Measurements from ENCODE around the gene TCP10L.
A peak's percentile ranks its signal among the peaks of the same experiment; 100 is the strongest.
"Not testable (repeated sequence)": the region's sequence is repeated elsewhere in the genome, so short reads cannot be mapped to it uniquely, and the experiment has no call there.

The TCP10L gene

DNA sequence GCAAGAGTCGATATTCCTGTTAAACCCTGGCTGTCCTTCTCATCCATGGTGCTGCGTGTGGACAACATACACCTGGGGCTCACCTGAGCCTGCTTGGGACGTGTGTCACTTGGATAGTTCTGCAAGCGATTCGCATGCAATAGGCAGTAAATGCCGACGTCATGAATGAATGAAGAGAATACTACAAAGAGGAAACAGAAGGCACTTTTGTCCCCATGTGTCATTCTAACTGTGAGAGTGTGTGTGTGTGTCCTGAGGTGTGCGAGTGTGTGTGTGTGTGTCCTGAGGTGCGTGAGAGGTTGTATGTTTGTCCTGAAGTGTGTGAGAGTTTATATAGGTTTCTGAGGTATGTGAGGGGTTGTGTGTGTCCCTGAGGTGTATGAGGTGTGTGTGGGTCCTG lies 647 bp upstream of the TCP10L start:
- DNase-seq = no peak

GRCh38 chr21:32584472-32584871 lies 851 bp downstream of the TCP10L start:
- no peak for DNase-seq

GRCh38 chr21:32581732-32582131 lies 3.6 kb downstream of the TCP10L start:
- DNase-seq = no peak

DNA sequence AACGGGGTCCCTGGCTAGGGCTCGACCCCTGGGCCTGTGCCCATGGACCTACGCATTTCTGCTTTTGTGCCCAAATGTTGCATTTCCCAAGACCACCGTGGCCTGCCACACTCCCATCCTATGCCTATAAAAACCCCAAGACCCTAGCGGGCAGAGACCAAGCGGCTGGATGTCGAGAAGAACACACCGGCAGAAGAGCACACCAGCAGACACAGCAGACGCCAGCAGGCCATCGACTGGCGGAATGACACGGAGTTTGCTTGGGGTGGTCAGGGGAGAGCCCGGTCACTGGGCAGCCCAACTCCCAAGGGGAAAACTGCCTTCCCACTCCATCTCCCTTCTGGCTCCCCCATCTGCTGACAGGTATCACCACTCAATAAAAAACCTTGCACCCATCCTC lies 4.4 kb downstream of the TCP10L start:
- DNase-seq = no peak

- no peak for DNase-seq
Measured at GRCh38 chr21:32578107-32578691, 7.1 kb downstream of the TCP10L start.

DNA sequence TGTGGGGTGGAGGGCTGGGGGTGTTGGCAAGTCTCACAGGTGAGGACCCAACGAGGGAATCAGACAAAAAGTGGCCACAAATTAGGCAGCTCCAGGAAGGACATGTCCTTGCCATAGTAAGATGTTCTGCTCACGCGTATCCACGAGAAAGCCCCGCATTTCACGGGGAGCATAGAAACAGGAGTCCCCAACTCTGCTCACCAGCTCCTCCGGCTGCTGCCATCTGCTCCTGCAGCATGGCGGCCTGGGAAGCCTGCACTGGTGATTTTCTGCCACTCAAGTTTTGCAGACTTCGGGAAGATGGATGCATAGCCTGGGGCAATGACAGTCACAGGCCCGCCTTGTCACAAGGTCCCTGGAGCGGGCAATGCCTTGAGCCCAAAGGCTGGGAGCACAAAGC lies 9.3 kb downstream of the TCP10L start:
- DNase-seq = no peak

DNA sequence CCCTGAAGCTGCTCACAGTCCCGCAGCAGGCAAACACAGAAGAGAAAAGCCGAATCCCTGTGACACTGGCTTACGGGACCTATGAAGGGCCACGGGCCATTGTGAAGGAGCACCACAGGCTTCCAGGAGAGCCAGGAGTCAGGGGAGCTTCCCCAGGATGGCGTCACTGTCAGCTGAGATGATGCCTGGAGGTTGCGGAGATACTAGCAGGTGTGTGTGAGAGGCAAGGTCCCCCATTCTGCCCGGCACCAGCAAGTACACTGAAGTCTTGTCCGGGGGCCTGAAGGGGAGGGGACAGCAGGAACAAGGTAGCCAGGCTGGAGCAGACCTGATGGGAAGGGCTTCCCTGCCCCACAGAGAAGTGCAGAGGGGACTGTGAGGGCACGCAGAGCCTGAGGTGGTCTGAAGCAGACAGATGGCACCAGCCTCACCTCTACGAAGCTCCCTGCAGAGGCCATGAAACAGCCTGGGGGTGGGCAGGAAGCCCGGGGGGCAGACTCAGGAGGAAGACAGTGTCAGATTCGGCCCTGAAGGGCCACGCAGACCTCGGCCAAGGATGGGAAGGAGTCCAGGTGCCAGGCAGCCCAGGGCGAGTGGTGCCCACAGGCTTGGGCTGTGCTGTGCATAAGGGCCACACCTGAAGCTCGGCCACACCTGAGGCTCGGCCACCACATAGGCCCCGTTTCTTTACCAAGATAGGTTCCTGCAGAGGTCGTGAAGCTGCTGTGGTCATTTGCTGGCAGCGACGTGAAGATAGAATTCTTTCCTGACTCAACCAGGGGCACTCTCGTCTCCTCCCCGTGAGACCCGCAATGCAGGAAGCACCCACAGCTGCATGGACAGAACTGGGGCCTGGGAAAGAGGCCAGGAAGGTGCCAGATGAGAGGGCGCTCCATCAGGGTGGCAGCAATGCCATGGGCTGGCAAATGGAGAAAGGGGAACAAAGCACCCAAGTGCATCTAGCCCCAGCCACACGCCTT lies 10.1 kb downstream of the TCP10L start:
- DNase-seq = no peak

GRCh38 chr21:32572574-32573420 lies 12.5 kb downstream of the TCP10L start:
- DNase-seq = no peak

DNA sequence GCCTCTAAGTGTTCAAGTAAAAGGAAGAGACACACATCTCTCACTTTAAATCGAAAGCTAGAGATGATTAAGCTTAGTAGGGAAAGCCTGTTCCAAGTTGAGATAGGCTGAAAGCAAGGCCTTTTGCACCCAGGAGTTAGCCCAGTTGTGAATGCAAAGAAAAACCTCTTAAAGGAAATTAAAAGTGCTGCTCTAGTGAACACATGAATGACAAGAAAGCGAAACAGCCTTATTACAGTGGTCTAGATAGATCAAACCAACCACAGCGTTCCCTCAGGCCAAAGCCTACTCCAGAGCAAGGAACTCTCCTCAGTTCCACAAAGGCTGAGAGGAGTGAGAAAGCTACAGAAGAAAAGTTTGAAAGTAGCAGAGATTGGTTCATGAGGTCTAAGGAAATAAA lies 14.9 kb downstream of the TCP10L start:
- no peak for DNase-seq

DNA sequence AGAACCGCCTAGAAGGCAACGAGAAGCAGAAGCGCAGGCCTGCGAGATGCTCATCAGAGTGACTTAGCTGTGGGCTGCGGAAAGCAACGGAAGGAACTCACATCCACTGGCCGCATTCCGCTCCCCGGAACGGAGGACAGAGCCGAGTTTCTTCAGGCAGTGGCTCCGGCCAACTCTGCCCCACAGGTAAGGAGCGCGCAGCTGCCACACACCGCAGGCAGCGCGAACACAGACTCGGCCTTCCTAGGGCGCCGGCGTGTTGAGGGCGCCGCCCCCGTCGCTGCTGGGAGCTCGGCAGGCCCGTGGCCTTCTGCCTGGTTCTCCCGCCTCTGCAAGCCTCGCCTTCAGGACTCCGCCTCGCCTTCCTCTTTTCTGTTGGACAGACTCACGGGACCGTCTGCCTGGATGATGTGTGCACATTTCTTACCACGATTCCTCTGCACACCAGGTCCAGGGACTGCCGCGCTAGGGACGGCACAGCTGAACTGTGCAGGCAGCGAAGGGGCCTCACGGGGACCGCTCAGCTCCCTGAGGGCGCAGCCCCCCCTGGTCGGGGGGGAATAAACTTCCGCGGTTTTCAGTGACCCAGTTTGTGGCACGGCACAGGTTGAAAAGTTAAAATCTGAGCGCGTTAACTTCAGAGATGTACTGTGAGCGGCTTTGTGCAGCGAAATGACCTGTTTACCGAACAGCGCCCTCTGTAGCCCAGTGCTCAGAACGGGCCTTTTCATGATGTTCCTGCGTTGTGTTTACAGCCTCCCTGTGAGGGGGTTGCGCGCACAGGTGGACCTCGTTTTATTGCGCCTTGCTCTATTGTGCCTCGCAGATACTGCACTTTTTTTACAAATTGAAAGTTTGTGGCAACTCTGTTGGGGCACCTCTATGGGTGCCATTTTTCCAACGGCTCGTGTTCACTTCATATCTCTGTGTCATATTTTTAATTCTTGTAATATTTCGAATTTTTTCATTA lies 15.8 kb downstream of the TCP10L start:
- DNase-seq = peak; percentile 75

- DNase-seq = no peak
Measured at GRCh38 chr21:32567626-32568025, 17.7 kb downstream of the TCP10L start.

DNA sequence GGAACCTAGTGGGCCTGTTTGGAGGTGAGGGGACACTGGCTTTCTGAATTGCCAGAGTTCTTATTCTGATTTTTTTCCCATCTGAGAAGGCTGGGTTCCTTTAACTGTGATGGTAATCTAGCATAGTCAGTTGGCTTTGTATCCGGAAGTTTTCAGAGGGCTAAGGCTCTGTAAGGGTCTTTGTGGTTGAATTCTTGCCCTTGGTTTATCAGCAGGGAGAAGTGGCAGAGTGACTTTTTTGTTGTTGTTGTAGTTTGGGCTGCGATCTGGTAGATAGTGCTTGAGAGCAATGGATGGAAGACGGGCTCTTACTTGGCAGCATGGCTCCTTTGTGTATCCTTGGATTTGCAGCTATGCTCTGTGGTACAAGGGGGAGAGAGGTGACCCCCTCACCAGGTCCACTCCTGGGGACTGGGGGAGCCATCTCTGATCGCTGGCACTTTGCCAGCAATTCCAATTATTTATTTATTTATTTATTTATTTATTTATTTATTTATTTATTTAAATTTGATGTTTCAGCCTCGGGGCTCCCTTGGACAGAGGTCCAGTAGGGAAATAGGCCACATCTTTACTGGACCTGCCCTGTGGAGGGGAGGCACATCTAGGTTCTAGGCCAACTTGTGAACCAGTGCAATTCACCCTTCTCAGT lies 18.5 kb downstream of the TCP10L start:
- DNase-seq = no peak

DNA sequence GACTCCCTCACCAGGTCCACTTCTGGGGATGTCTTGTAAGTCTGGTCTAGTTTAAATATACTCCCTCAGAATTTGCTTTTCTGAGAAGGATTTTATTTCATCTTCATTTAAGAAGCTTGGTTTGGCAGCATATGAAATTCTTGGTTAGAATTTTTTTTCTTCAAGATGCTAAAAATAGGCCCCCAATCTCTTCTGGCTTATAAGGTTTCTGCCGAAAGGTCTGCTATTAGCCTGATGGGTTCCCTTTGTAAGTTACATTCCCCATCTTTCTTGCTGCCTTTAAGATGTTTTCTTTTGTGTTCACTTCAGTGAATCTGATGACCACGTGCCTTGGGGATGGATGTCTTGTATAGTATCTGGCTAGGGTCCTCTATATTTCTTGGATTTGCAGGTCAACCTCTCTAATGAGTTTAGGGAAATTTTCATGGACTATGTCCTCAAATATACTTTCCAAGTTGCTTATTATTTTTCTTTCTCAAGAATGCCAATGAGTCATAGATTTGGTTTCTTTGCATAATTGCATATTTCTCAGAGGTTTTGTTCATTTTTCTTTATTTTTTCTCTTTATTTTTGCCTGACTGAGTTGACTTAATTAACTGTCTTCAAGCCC lies 19.4 kb downstream of the TCP10L start:
- DNase-seq = no peak

GRCh38 chr21:32562915-32563314 lies 22.4 kb downstream of the TCP10L start:
- DNase-seq = no peak

DNA sequence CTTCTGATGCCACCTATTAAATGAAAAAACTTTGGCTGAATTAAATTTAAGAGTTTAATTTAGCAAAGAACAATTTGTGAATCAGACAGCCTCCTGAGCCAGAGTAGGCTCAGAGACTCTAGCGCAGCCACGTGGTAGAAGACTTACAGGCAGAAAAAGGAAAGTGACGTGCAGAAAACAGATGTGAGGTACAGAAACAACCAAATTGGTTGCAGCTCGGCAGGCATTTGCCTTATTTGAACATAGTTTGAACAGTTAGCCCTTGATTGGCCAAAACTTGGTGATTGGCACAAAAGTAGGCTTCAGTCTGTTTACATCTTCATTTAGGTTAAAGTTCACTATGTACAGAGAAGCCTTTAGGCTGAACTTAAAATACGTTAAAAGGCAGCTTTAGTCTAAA lies 22.9 kb downstream of the TCP10L start:
- no peak for DNase-seq

- not testable (repeated sequence) for DNase-seq
Measured at GRCh38 chr21:32561476-32561875, 23.8 kb downstream of the TCP10L start.

GRCh38 chr21:32560896-32561295 lies 24.4 kb downstream of the TCP10L start:
- no peak for DNase-seq

DNA sequence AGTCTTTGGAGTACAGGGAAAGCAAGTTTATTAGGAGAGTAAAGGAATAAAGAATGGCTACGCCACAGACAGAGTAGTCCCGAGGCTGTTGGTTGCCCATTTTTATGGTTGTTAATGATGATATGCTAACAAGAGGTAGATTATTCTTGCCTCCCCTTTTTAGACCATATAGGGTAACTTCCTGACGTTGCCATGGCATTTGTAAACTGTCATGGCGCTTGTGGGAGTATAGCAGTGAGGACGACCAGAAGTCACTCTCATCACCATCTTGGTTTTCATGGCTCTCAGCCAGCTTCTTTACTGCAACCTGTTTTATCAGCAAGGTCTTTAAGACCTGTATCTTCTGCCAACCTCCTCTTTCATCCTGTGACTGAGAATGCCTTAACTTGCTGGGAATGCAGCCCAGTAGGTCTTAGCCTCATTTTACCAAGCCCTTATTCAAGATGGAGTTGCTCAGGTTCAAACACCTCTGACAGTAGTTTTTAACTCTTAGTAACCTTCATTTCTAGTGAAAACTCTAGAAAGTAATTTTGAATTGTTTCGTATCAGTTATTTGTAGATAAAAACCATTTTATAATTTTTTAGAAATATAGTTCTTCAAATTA lies 26.2 kb downstream of the TCP10L start:
- DNase-seq = no peak

- no peak for DNase-seq
Measured at GRCh38 chr21:32558106-32558505, 27.2 kb downstream of the TCP10L start.

- no peak for DNase-seq
Measured at GRCh38 chr21:32554832-32555638, 30.3 kb downstream of the TCP10L start.
